ENCODE data around the gene GXYLT2. TPM values are rescaled to one million over a fixed set of nuclear protein-coding genes. Genes with fewer than 3 reads are reported as not detected.

GXYLT2 gene
- total and polyA plus RNA-seq, 5 donors, result 12.5 to 50.7 (median 37.4) TPM

DNA sequence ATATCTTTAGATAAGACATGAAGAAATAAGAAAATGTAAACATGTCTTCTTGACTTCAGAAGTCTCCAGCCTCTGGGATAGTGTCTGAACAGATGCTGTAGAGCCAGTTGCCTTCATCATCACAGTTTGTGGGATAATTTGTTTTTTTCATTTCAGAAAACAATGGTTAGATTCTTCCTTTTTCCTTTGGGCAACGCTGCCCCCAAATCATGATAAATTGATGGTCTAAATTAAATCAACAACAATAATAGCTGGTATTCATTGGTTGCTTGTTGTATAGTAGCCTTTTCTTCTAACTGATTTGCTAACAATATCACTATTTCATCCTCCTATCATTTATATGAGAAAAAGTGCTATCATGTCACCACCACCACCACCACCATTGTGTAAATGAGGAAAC is 27.0 kb upstream of the GXYLT2 start:
- WGBS, result 52% methylated on average over 1 of the region's 1 CpG
- ATAC-seq (no peak), DNase-seq (no peak)
- intact Hi-C loops (cut with DNase I), result no loop called here
- H3K4me1 ChIP-seq (ENCODE audit: control insufficient read depth, insufficient read depth, low read length), result no peaks in the 10 kb centered on the region
- H3K4me3 ChIP-seq (ENCODE audit: low read length), result no peak overlapping the region
- no peaks in the 10 kb centered on the region for H3K27me3 ChIP-seq (ENCODE audit: control insufficient read depth, insufficient read depth)
- H3K27ac ChIP-seq (ENCODE audit: low read length), result no peak overlapping the region
- H3K9me3 ChIP-seq (ENCODE audit: control insufficient read depth, low read length), result no peaks in the 10 kb centered on the region

DNA sequence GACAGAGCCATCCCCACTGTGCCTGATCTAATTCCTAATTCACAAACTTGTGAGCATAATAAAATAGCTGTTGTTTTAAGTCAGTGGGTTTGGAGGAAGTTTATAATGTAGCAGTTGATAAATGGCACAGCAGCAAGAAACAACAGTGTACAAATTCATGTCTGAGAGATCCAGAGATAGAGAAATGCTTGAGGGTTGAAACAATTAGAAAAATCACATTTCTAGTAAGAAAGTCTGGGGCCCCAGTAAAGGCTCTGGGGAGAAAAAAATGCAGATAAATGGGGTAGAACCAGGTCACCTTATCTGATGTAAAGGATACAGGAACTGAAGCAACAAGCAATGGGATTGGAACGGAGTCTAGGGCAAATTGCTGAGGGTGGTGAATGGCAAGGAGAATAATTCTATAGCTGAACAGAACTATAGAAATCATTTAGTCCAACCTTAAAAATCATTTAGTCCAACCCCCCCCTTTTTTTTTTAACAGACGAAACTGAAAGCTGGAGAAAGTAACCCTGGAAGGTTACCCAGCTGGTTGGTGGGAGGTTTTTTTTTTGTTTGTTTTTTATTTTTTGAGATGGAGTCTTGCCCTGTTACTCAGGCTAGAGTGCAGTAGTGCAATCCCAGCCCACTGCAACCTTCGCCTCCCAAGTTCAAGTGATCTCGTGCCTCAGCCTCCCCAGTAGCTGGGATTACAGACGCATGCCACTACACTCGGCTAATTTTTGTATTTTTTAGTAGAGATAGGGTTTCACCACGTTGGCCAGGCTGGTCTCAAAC is 25.3 kb upstream of the GXYLT2 start:
- no peaks in the 10 kb centered on the region for H3K27me3 ChIP-seq (ENCODE audit: control insufficient read depth, insufficient read depth)
- no peak overlapping the region for H3K27ac ChIP-seq (ENCODE audit: low read length)
- no peaks in the 10 kb centered on the region for H3K9me3 ChIP-seq (ENCODE audit: control insufficient read depth, low read length)
- 64% methylated on average over 7 of the region's 7 CpGs for WGBS
- no peaks in the 10 kb centered on the region for H3K4me1 ChIP-seq (ENCODE audit: control insufficient read depth, insufficient read depth, low read length)
- no peak overlapping the region for H3K4me3 ChIP-seq (ENCODE audit: low read length)
- intact Hi-C loops (cut with DNase I), result no loop called here
- DNase-seq, result no peak
- no peak for ATAC-seq

DNA sequence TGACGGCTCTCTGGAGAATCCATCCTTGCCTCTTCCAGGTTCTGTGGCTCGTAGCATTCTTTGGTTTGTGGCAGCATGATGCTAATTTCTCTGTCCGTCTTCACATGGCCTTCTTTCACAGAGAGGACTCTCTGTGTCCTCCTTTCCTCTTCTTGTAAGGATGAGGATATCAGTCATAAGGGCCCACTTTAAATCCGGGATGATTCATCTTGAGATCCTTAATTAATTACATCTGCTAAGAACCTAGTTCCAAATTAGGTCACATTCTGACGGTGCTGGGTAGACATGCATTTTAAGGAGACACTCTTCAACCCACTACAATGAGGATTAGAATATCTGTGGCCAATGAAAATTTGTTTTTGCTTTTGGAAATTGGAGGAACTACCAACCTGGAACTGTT is 15.7 kb upstream of the GXYLT2 start:
- intact Hi-C loops (cut with DNase I), result no loop called here

DNA sequence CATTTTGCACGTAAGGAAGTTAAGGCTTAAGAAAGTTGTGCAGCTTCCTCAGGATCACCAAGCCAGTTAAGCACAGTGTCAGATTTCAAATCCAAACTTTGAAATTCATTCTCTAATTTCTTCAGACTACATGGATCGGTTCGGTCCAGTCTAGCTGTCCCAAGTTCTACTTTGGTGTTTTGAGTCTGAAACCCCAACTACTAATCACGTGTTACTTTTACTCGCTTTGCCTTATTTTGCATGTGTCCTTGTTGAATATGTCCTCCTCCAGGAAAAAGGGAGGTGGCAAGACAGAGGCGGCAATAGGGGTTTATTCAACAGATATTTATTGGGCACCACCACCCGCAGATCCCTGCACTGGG is 522 bp upstream of the GXYLT2 start:
- DNase-seq (no peak), ATAC-seq (no peak)
- Histone ChIP-seq H3K4me3 (ENCODE audit: low read length) (peak overlapping the region; percentile 95), H3K27me3 (ENCODE audit: control insufficient read depth, insufficient read depth) (no peaks in the 10 kb centered on the region), H3K27ac (ENCODE audit: low read length) (peak overlapping the region; percentile 79), H3K4me1 (ENCODE audit: control insufficient read depth, insufficient read depth, low read length) (peaks cover 4% of the 10 kb centered on the region), H3K9me3 (ENCODE audit: control insufficient read depth, low read length) (no peaks in the 10 kb centered on the region)
- under 1% methylated on average over 7 of the region's 7 CpGs for WGBS
- intact Hi-C loops (cut with DNase I), result loop anchor here in 1 of 4 donors (5.0 kb wide), 1 partner anchor 50 kb away; no protein-coding TSS in a partner anchor

More for the DNA sequence above, 15.7 kb upstream of the GXYLT2 start:
- H3K27ac ChIP-seq (ENCODE audit: low read length), result no peak overlapping the region
- H3K27me3 ChIP-seq (ENCODE audit: control insufficient read depth, insufficient read depth), result no peaks in the 10 kb centered on the region
- no peak for DNase-seq
- WGBS, result 54% methylated on average over 5 of the region's 5 CpGs
- no peaks in the 10 kb centered on the region for H3K4me1 ChIP-seq (ENCODE audit: control insufficient read depth, insufficient read depth, low read length)
- no peak for ATAC-seq
- no peak overlapping the region for H3K4me3 ChIP-seq (ENCODE audit: low read length)
- no peaks in the 10 kb centered on the region for H3K9me3 ChIP-seq (ENCODE audit: control insufficient read depth, low read length)

DNA sequence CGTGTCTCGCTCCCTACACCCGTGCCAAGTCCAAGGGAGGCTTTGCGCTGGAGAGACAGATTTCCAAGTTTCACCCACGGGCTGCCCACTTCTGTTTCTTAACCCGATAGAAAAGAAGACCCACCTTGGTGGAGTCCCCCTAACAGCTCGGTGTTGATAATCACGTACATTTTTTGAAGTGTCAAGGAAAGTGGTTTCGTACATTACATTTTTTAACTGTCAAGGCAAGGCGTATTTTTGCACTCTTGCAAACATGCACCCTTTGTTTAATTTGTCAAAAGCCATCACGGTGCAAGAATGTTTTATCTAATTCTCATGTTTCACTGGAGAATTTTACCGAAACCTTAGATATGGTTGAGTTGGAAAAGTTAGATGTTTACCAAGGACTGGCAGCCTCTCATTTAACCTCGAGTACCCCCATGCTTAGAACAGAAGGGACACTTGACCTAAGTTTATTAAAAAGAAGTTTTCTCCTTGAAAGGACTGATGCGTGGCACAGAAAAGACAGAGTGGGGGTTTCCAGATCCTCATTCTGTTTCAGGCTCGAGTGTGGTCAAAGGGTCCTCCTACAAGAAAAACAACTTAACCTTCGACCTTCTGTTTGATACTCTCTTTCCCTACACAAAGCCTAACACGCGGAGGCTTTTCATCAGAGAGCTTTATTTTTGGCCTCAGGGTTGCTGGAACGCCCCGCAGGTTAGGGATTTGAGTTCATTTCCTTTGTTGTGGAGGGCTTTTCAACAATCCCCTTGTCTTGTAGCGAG is 882 bp downstream of the GXYLT2 start:
- DNase-seq (peak in 1 of 3 donors; percentile 42), ATAC-seq (no peak)
- H3K4me1 ChIP-seq (ENCODE audit: control insufficient read depth, insufficient read depth, low read length), result peaks cover 8% of the 10 kb centered on the region
- no peaks in the 10 kb centered on the region for H3K9me3 ChIP-seq (ENCODE audit: control insufficient read depth, low read length)
- no peaks in the 10 kb centered on the region for H3K27me3 ChIP-seq (ENCODE audit: control insufficient read depth, insufficient read depth)
- peak overlapping the region; percentile 79 for H3K27ac ChIP-seq (ENCODE audit: low read length)
- WGBS, result 7% methylated on average over 21 of the region's 21 CpGs
- intact Hi-C loops (cut with DNase I), result loop anchor here in 1 of 4 donors (5.0 kb wide), 1 partner anchor 49 kb away; no protein-coding TSS in a partner anchor
- peak overlapping the region; percentile 95 for H3K4me3 ChIP-seq (ENCODE audit: low read length)

DNA sequence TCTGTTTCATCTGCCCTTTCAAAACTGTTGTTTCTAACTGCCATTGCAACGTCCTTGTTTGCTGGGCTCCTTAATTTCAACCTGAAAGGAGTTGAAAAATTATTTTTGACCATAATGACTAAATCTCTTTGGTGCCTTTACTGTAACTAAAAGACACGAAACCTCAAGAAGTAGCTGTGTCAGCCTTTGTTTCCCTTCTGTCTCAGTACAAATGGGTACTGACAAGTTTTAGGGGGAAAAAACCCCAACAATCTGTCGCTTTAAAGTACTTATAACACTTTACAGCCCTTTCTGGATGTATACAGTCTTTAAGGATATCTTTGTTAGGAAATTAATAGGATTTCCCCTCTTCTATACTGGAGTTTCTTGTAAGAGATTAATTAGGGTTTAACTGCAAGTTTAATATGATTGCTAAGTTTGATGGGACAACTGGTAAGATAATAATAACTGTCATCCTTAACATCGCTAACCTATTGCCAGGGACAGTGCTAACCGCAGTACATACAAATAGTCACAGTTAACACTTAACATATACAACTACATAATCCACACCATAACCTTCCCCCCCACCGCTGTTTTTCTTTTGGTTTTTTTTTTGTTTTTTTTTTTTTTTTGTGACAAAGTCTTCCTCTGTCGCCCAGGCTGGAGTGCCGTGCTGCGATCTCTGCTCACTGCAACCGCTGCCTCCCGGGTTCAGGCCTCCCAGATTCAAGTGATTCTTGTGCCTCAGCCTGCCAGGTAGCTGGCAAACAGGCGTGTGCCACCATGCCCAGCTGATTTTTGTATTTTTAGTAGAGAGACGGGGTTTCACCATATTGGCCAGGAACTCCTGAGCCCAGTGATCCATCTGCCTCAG is 1.7 kb downstream of the GXYLT2 start:
- Histone ChIP-seq H3K4me3 (ENCODE audit: low read length) (peak overlapping the region; percentile 95), H3K27me3 (ENCODE audit: control insufficient read depth, insufficient read depth) (no peaks in the 10 kb centered on the region), H3K27ac (ENCODE audit: low read length) (peak overlapping the region; percentile 79), H3K9me3 (ENCODE audit: control insufficient read depth, low read length) (no peaks in the 10 kb centered on the region), H3K4me1 (ENCODE audit: control insufficient read depth, insufficient read depth, low read length) (peaks cover 8% of the 10 kb centered on the region)
- intact Hi-C loops (cut with DNase I), result loop anchor here in 1 of 4 donors (5.0 kb wide), 1 partner anchor 48 kb away; no protein-coding TSS in a partner anchor
- 51% methylated on average over 13 of the region's 13 CpGs for WGBS
- ATAC-seq (no peak), DNase-seq (no peak)

DNA sequence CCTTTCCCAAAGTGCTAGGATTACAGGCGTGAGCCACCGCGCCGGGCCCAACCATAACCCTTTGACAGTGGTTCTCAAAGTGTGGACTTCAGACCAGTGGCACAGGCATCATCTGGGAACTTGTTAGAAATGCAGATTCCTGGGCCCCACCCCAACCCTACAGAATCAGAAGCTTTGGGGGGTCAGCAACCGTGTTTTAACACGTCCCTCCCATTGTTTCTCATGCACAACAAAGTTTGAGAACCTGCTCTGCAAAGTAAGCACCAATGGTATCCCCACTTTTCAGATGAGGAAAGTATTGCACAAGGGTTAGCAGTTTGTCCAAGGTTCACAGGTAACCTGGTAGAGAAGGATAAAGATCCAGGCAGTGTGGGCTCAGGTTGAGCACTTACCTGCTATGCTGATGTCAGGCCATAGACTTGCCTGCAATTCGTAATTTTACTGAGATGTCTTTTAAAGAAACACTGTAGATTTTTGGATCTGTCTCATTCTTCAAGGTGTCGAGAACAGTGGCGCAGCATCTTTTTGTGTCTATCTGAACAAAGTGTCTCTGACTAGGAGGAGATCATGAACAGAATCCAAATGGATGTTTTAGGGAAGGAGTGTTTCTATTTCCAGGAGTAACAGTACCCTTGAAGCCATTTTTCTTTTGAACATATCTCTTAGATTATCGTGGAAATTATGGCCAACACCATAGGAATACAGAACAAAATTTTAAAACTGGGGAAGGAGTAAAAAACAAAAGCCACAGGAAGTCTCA is 2.5 kb downstream of the GXYLT2 start:
- intact Hi-C loops (cut with DNase I), result no loop called here
- Histone ChIP-seq H3K9me3 (ENCODE audit: control insufficient read depth, low read length) (no peaks in the 10 kb centered on the region), H3K4me3 (ENCODE audit: low read length) (no peak overlapping the region), H3K4me1 (ENCODE audit: control insufficient read depth, insufficient read depth, low read length) (peaks cover 8% of the 10 kb centered on the region), H3K27me3 (ENCODE audit: control insufficient read depth, insufficient read depth) (no peaks in the 10 kb centered on the region), H3K27ac (ENCODE audit: low read length) (peak overlapping the region; percentile 79)
- DNase-seq, result no peak
- WGBS, result 70% methylated on average over 10 of the region's 10 CpGs
- no peak for ATAC-seq

DNA sequence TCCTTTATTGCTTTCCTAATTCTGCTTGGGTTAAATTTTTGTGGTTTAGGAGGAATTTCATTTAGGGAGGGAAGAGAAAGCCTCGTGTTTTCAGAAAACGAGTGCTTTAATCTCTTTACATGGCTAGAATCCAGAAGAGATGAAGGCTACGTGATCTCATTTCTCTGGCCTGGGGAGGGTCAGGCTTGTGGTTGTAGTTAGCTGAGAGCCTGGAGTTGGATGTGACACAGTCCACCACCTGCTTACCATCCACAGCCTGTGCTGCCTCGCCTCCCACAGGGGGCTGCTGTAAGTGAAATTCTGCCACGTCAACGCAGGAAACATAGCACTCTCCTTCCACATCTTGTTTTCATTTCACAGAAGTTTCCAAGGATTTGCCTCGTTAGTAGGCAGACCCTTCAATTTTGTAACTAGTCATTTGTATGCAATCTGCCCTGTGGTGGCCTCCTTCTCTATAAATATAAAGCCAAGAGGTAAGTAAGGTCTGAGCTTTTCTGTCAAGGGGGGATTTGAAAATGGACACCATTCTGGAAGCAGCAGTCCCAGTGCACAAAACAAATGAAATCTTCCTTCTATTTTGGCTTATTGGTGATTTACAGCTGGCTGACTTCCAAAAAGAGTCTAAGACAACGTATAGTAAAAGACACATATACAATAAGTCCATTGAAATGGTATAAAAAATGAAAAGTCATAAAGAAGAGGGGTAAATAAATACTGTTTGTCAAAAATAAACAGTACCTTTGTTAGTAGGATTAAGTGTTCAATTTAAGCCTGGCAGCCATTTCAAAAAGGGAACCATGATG is 3.4 kb downstream of the GXYLT2 start:
- peak; percentile 71 to 77 for ATAC-seq
- H3K4me3 ChIP-seq (ENCODE audit: low read length), result no peak overlapping the region
- WGBS, result 18% methylated on average over 8 of the region's 8 CpGs

DNA sequence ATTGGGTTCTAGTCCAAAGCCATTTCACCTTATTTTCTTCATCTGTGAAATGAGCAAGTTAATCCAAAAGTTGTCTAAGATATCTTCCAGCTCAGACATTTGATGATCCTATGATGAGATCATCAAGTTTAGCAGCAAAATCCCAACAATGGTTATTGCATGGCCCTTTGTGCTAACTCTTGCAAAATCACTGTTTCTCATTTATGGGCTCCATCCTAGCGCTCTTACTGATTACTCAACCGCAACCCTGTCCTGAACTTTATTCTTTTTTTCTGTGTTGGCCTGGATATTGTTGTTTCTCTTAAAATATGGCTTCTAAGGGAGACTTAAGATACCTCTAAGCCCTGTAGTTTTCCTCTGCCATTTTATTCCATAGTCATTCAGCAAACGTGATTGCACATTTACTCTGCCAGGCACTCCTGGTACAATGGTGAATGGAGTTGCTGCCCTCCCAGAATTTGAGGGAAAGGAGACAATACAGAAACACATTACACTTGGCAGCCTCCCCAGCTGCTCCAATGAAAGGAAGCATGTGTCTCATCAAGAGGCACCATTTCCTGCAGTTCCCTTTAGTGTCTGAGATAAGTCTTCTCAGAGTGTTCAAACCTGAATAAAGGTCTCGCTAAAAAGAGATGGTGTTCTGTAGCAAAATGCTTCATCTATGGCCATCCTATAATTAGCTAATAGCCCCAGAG is 4.4 kb downstream of the GXYLT2 start:
- H3K4me3 ChIP-seq (ENCODE audit: low read length), result no peak overlapping the region
- peaks cover 9% of the 10 kb centered on the region for H3K4me1 ChIP-seq (ENCODE audit: control insufficient read depth, insufficient read depth, low read length)
- intact Hi-C loops (cut with DNase I), result no loop called here
- H3K9me3 ChIP-seq (ENCODE audit: control insufficient read depth, low read length), result no peaks in the 10 kb centered on the region
- 38% methylated on average over 4 of the region's 4 CpGs for WGBS
- DNase-seq, result peak in 1 of 3 donors; percentile 75
- peak; percentile 57 for ATAC-seq
- H3K27me3 ChIP-seq (ENCODE audit: control insufficient read depth, insufficient read depth), result no peaks in the 10 kb centered on the region
- peak overlapping the region; percentile 70 for H3K27ac ChIP-seq (ENCODE audit: low read length)

More for the DNA sequence above, 3.4 kb downstream of the GXYLT2 start:
- Histone ChIP-seq H3K4me1 (ENCODE audit: control insufficient read depth, insufficient read depth, low read length) (peaks cover 9% of the 10 kb centered on the region), H3K27me3 (ENCODE audit: control insufficient read depth, insufficient read depth) (no peaks in the 10 kb centered on the region), H3K27ac (ENCODE audit: low read length) (peak overlapping the region; percentile 77), H3K9me3 (ENCODE audit: control insufficient read depth, low read length) (no peaks in the 10 kb centered on the region)
- peak; percentile 69 to 86 (median 79) for DNase-seq
- intact Hi-C loops (cut with DNase I), result no loop called here
